Inferior parietal cortex (tissue), 1 donor: ENCODE results near the gene ARHGAP10.

ENCODE experiments used
- DNase-seq: peaks from one replicate; pipeline ENCODE4 v3.0.0-alpha.2; 2016; ENCODE audit errors: extremely low spot score

The ARHGAP10 gene

GRCh38 chr4:147733716-147734344 lies 1.9 kb downstream of the ARHGAP10 start:
- DNase-seq = no peak

GRCh38 chr4:147734496-147734895 lies 2.6 kb downstream of the ARHGAP10 start:
- DNase-seq = no peak

- DNase-seq = no peak
Observed at GRCh38 chr4:147735413-147736301, 3.8 kb downstream of the ARHGAP10 start.

- no peak for DNase-seq
Observed at GRCh38 chr4:147736458-147736857, 4.6 kb downstream of the ARHGAP10 start.

- no peak for DNase-seq
Observed at GRCh38 chr4:147737623-147738022, 5.7 kb downstream of the ARHGAP10 start.

GRCh38 chr4:147739239-147739823 lies 7.4 kb downstream of the ARHGAP10 start:
- DNase-seq = no peak

GRCh38 chr4:147740176-147740575 lies 8.3 kb downstream of the ARHGAP10 start:
- DNase-seq = no peak

GRCh38 chr4:147741190-147741788 lies 9.4 kb downstream of the ARHGAP10 start:
- no peak for DNase-seq

- no peak for DNase-seq
Observed at GRCh38 chr4:147747787-147748454, 16.0 kb downstream of the ARHGAP10 start.

GRCh38 chr4:147749811-147750321 lies 18.0 kb downstream of the ARHGAP10 start:
- no peak for DNase-seq

GRCh38 chr4:147753047-147753446 lies 21.2 kb downstream of the ARHGAP10 start:
- no peak for DNase-seq

- no peak for DNase-seq
Observed at GRCh38 chr4:147754037-147754445, 22.2 kb downstream of the ARHGAP10 start.

- DNase-seq = no peak
Observed at GRCh38 chr4:147755561-147756295, 23.8 kb downstream of the ARHGAP10 start.

GRCh38 chr4:147756417-147756816 lies 24.5 kb downstream of the ARHGAP10 start:
- no peak for DNase-seq

GRCh38 chr4:147760176-147760575 lies 28.3 kb downstream of the ARHGAP10 start:
- no peak for DNase-seq

- DNase-seq = no peak
Observed at GRCh38 chr4:147760695-147761094, 28.8 kb downstream of the ARHGAP10 start.

- no peak for DNase-seq
Observed at GRCh38 chr4:147761218-147761883, 29.5 kb downstream of the ARHGAP10 start.

GRCh38 chr4:147764337-147764736 lies 32.4 kb downstream of the ARHGAP10 start:
- DNase-seq = no peak

- DNase-seq = no peak
Observed at GRCh38 chr4:147765121-147765529, 33.2 kb downstream of the ARHGAP10 start.

- DNase-seq = no peak
Observed at GRCh38 chr4:147768113-147768512, 36.2 kb downstream of the ARHGAP10 start.
